MG63 (cell line): ENCODE results near the gene CORO2A. TPM values are rescaled to one million over a fixed set of nuclear protein-coding genes. Genes with fewer than 3 reads are reported as not detected.

Experiments used
- DNase-seq: peaks from one replicate; pipeline ENCODE4 v3.0.0-alpha.2; 2020
- H3K27me3 ChIP-seq: fragments of 250-450 bp; sonication (Bioruptor Pico); 2 replicates; pipeline ENCODE4 v1.5.1; 2020; ENCODE audit warnings: mild to moderate bottlenecking, moderate library complexity
- H3K36me3 ChIP-seq: fragments of 250-450 bp; sonication (Bioruptor Pico); 2 replicates; pipeline ENCODE4 v1.5.1; 2020; ENCODE audit warnings: mild to moderate bottlenecking, moderate library complexity
- H3K4me3 ChIP-seq: fragments of 250-450 bp; sonication (Bioruptor Pico); 2 replicates; pipeline ENCODE4 v1.5.1; 2020; ENCODE audit warnings: mild to moderate bottlenecking, moderate library complexity
- H3K9me3 ChIP-seq: fragments of 250-450 bp; sonication (Bioruptor Pico); 2 replicates; pipeline ENCODE4 v1.5.1; 2020; ENCODE audit warnings: mild to moderate bottlenecking, moderate library complexity
- total RNA-seq: library from RNA; depleted of rRNA; stranded (reverse); fragments of >200 nt; shearing (Covaris generic); gene quantifications from 2 replicates; pipeline ENCODE4 v1.2.3, GENCODE V29; 2014; ENCODE audit warnings: low replicate concordance

The CORO2A gene
- total RNA-seq, 1 experiment from 2014 or later: 0.03 TPM

- DNase-seq: no peak
- no peak overlapping the region for H3K4me3 ChIP-seq
- no peaks in the 10 kb centered on the region for H3K27me3 ChIP-seq
- no peaks in the 10 kb centered on the region for H3K9me3 ChIP-seq
- no peaks in the 10 kb centered on the region for H3K36me3 ChIP-seq
Measured at GRCh38 chr9:98164912-98165311, 27.5 kb downstream of the CORO2A start.

DNA sequence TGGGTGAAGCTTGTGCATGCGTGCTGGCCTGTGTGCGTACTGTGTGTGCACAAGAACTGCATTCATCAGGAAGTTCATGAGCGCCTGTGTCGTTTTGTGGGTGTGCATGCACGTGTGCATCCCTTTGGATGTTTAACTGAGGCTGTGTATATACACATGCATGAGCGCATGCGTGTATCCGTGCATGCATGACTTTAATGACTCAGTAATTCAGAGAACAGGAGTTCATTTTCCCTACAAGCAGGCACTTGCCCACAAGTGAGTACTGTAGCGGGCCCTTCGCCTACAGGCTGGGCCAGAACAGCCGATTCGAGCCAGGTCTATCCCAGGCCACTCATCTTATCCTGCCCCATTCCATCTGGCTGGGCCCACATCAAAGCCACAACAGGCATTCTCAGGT lies 29.8 kb downstream of the CORO2A start:
- no peak for DNase-seq
- H3K4me3 ChIP-seq: no peak overlapping the region
- H3K9me3 ChIP-seq: no peaks in the 10 kb centered on the region
- H3K36me3 ChIP-seq: no peaks in the 10 kb centered on the region
- no peaks in the 10 kb centered on the region for H3K27me3 ChIP-seq

DNA sequence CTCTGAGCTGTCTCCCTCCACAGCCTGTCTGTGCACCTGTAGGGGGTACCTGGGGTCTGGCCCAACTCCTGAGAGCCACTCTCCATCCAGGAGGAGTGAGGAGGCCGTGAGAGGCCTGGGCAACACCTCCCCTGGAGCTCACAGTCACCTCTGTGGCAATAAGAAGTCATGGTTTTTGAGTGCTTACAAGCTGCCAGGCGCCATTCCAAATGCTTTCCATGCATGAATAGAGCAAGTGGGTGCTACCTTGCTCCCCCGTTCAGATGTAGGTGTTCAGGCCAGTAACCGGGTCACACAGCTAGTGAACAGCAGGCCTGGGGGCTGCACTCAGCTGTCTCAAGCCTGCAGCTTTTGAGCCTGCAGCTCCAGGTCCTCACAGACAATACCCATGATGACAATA lies 30.6 kb downstream of the CORO2A start:
- Histone ChIP-seq H3K9me3 (no peaks in the 10 kb centered on the region), H3K36me3 (no peaks in the 10 kb centered on the region), H3K4me3 (no peak overlapping the region), H3K27me3 (no peaks in the 10 kb centered on the region)
- no peak for DNase-seq

- H3K4me3 ChIP-seq: no peak overlapping the region
- H3K27me3 ChIP-seq: no peaks in the 10 kb centered on the region
- no peak for DNase-seq
- no peaks in the 10 kb centered on the region for H3K9me3 ChIP-seq
- H3K36me3 ChIP-seq: no peaks in the 10 kb centered on the region
Measured at GRCh38 chr9:98159790-98160189, 32.6 kb downstream of the CORO2A start.

DNA sequence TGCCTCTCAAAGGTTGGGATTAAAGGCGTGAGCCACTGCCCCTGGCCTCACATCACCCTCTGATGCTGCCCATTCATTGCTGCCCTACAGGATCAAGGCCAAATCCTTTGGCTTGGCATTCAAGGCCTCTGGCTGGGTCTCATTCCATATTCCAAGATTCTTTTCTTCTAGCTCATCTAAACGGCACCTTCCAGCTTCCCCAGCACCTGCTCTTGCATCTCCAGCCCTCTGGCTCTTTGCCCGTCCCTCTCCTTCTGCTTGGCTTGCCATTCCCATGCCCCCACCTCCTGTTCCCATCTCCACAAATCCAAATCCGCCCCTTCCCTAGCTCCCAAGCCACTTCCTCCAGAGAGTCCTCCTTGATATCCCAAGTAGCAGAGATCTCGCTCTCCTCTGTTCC lies 33.1 kb downstream of the CORO2A start:
- H3K36me3 ChIP-seq: no peaks in the 10 kb centered on the region
- DNase-seq: no peak
- H3K9me3 ChIP-seq: no peaks in the 10 kb centered on the region
- no peaks in the 10 kb centered on the region for H3K27me3 ChIP-seq
- H3K4me3 ChIP-seq: no peak overlapping the region

GRCh38 chr9:98158071-98158831 lies 34.2 kb downstream of the CORO2A start:
- Histone ChIP-seq H3K36me3 (no peaks in the 10 kb centered on the region), H3K27me3 (no peaks in the 10 kb centered on the region), H3K9me3 (no peaks in the 10 kb centered on the region), H3K4me3 (no peak overlapping the region)
- DNase-seq: no peak

DNA sequence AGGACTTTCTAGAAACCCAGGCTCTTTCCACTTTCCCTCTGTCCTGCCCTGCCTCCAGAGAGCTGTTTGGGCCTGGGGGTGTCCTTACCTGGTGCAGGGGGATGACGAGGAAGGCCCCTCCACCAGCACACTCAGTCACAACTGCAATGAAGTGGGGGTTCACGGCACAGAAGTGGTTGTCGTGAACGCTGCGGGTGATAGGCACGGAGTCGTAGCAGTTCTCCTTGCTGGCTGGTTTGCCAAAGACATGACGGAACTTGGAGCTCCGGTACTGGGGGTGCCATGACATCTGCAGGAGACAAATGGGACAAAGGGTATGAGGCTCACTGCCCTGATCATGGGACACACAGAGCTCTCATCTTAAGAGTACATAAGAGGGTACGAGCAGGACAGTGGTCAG lies 35.1 kb downstream of the CORO2A start:
- H3K9me3 ChIP-seq: no peaks in the 10 kb centered on the region
- no peaks in the 10 kb centered on the region for H3K27me3 ChIP-seq
- H3K4me3 ChIP-seq: no peak overlapping the region
- no peak for DNase-seq
- H3K36me3 ChIP-seq: no peaks in the 10 kb centered on the region

DNA sequence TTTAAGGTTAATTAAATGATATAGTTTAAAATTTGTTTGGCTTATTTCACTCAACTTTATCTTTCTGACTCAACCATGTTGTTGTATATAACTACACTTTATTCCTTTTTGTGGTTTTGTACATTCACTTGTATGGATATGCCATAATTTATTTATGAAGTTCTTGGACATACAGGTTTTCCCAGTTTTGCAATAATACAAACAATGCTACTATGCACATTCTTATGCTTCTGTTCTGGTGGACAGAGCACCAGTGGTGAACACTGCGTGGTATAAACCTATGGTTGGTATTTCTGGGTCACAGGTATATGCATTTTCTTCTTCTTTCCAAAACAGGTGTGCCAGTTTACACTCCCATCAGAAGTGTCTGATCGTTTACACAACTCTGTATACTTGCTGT lies 37.8 kb downstream of the CORO2A start:
- no peak overlapping the region for H3K4me3 ChIP-seq
- no peaks in the 10 kb centered on the region for H3K9me3 ChIP-seq
- H3K27me3 ChIP-seq: no peaks in the 10 kb centered on the region
- no peak for DNase-seq
- no peaks in the 10 kb centered on the region for H3K36me3 ChIP-seq

- no peaks in the 10 kb centered on the region for H3K27me3 ChIP-seq
- no peaks in the 10 kb centered on the region for H3K9me3 ChIP-seq
- H3K4me3 ChIP-seq: no peak overlapping the region
- no peak for DNase-seq
- no peaks in the 10 kb centered on the region for H3K36me3 ChIP-seq
Measured at GRCh38 chr9:98152526-98152925, 39.9 kb downstream of the CORO2A start.

- Histone ChIP-seq H3K4me3 (no peak overlapping the region), H3K9me3 (no peaks in the 10 kb centered on the region), H3K27me3 (no peaks in the 10 kb centered on the region), H3K36me3 (no peaks in the 10 kb centered on the region)
- DNase-seq: no peak
Measured at GRCh38 chr9:98150721-98151120, 41.7 kb downstream of the CORO2A start.

- no peak for DNase-seq
- Histone ChIP-seq H3K27me3 (no peaks in the 10 kb centered on the region), H3K4me3 (no peak overlapping the region), H3K9me3 (no peaks in the 10 kb centered on the region), H3K36me3 (no peaks in the 10 kb centered on the region)
Measured at GRCh38 chr9:98150164-98150563, 42.3 kb downstream of the CORO2A start.

GRCh38 chr9:98149422-98149821 lies 43.0 kb downstream of the CORO2A start:
- Histone ChIP-seq H3K27me3 (no peaks in the 10 kb centered on the region), H3K36me3 (no peaks in the 10 kb centered on the region), H3K4me3 (no peak overlapping the region), H3K9me3 (no peaks in the 10 kb centered on the region)
- DNase-seq: no peak

DNA sequence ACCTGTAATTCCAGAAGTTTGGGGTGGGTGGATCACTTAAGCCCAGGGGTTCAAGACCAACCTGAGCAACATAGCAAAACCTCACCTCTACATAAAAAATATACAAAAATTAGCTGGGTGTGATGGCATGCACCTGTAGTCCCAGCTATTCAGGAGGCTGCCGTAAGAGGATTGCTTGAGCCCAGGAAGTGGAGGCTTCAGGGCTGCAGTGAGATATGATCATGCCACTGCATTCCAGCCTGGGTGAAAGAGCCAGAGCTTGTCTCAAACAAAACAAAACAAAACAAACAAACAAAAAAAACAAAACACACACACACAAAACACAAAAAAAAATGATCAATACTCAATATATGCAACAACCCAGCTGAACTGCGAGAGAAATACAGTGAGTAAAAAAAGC lies 44.0 kb downstream of the CORO2A start:
- Histone ChIP-seq H3K9me3 (no peaks in the 10 kb centered on the region), H3K36me3 (no peaks in the 10 kb centered on the region), H3K4me3 (no peak overlapping the region), H3K27me3 (no peaks in the 10 kb centered on the region)
- no peak for DNase-seq

- Histone ChIP-seq H3K27me3 (no peaks in the 10 kb centered on the region), H3K4me3 (no peak overlapping the region)
- peak; percentile 49 for DNase-seq
Measured at GRCh38 chr9:98147582-98147981, 44.9 kb downstream of the CORO2A start.

GRCh38 chr9:98146101-98146991 lies 46.1 kb downstream of the CORO2A start:
- no peak overlapping the region for H3K4me3 ChIP-seq
- H3K27me3 ChIP-seq: no peaks in the 10 kb centered on the region
- no peaks in the 10 kb centered on the region for H3K36me3 ChIP-seq
- no peaks in the 10 kb centered on the region for H3K9me3 ChIP-seq
- DNase-seq: peak; percentile 35

More at GRCh38 chr9:98147582-98147981, 44.9 kb downstream of the CORO2A start:
- Histone ChIP-seq H3K36me3 (no peaks in the 10 kb centered on the region), H3K9me3 (no peaks in the 10 kb centered on the region)

DNA sequence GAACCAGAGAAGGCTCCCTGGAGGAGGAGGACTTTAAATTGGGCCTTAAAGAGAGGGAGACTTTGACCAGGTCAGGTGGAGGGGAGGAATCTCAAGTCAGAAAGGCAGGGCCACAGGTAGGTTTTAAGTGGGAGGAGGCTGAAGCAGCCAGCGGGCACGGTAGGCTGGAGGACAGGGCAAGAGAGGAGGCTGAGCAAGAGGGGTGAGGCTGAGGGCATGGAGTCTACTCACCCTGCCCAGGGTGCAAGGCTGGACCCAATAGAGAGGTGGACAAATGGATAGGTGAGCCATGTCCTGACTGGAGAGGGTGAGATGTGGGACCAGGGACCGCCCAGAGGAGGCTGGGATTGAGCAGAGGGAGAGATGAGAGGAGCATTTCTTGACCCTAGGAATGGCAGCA lies 47.8 kb downstream of the CORO2A start:
- Histone ChIP-seq H3K4me3 (no peak overlapping the region), H3K36me3 (no peaks in the 10 kb centered on the region), H3K9me3 (no peaks in the 10 kb centered on the region), H3K27me3 (no peaks in the 10 kb centered on the region)
- DNase-seq: no peak

DNA sequence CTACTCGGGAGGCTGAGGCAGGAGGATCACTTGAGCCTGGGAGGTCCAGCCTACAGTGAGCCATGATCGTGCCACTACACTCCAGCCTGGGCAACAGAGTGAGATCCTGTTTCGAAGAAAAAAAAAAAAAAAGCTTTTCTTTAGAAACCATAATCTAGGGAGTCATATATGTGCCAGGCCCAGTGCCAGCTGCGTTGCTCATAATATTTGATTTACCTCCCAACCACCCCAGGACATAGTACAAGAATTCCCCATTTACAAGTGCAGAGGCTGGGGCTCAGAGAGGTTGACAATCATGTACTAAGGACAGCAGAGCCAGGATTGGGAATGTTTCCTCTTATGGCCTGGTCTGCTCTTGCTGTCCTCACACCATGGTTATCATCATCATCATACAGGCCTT lies 48.4 kb downstream of the CORO2A start:
- DNase-seq: no peak
- Histone ChIP-seq H3K36me3 (no peaks in the 10 kb centered on the region), H3K4me3 (no peak overlapping the region), H3K27me3 (no peaks in the 10 kb centered on the region), H3K9me3 (no peaks in the 10 kb centered on the region)
